Activated T-cell treated with anti-CD3 and anti-CD28 coated beads for 1 hour (primary cell): ENCODE results near the gene DPH5.

Source experiments
- DNase-seq: peaks from one replicate; pipeline ENCODE4 v3.0.0-alpha.2; 2020; ENCODE audit warnings: low read depth

DPH5 gene

GRCh38 chr1:100941580-100942216 is 83.9 kb downstream of the DPH5 start:
- no peak for DNase-seq

- DNase-seq: no peak
These were observed 84.5 kb downstream of the DPH5 start for GRCh38 chr1:100941098-100941527.
